ENCODE data around the gene MMP17. TPM values are rescaled to one million over a fixed set of nuclear protein-coding genes. Genes with fewer than 3 reads are reported as not detected.
"Not testable (repeated sequence)": the region's sequence is repeated elsewhere in the genome, so short reads cannot be mapped to it uniquely, and the experiment has no call there.

The MMP17 gene
- total RNA-seq, 2 donors from 2014 or later = not detected

DNA sequence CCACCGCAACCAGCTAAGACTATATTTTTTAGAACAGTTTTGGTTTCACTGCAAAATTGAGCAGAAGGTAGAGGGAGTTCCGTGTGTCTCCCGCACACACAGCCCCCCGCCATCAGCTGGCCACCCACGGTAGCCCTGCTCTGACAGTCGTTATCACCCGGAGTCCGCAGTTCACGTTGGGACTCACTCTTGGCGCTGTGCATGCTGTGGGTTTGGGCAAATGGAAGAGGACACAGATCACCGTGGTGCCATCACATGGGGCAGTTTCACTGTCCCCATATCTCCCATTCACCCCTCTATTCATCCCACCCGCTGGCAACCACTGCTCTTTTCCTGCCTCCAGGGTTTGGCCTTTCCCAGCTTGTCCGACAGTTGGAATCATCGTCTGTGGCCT, 34.4 kb downstream of the MMP17 start:
- ATAC-seq (replicated peaks in 1 of 2) (no peak), DNase-seq (no peak)
- no peaks in the 10 kb centered on the region for H3K27me3 Mint-ChIP-seq (ENCODE audit: low read depth)
- peaks cover 17% of the 10 kb centered on the region for H3K4me1 Mint-ChIP-seq (ENCODE audit: low read depth)
- H3K9me3 Mint-ChIP-seq = no peaks in the 10 kb centered on the region
- no peaks in the 10 kb centered on the region for H3K36me3 Mint-ChIP-seq (ENCODE audit: insufficient read depth in 2 of 2)
- no peak overlapping the region for H3K4me3 Mint-ChIP-seq
- H3K27ac Mint-ChIP-seq = no peak overlapping the region

DNA sequence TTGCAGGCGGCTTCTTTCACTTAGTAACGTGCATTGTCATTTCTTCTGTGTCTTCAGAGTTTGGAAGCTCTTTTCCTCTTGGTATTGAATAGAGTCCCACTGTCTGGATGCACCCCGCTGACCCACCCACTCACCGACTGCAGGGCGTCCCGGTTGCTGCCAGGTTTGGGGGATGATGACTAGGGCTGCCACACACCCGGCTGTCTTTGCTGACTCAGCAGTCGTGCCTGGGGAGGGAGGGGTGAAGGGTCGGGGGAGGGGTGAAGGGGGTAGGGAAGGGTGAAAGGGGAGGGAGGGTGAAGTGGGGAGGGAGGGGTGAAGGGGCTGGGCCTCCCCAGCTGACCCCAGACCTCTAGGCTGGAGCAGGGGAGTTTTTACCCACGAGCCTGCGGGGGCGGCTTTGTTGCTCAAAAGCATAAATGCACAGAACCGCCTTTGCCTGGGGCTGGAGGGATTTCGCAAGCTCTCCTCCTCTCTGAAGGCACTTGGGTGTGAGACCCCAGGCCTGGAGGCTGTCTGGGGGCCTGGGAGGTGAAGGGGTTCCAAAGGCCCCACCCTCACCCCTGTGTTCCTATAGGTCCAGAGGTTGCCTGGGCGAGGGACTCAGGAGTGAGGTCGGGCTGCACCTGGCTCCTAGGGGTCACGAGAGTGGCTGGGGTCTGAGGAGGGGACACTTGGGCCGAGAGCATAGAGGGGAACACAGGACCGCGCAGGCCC, 35.0 kb downstream of the MMP17 start:
- DNase-seq (no peak), ATAC-seq (replicated peaks in 1 of 2) (no peak)
- H3K4me1 Mint-ChIP-seq (ENCODE audit: low read depth) = peaks cover 17% of the 10 kb centered on the region
- H3K4me3 Mint-ChIP-seq = no peak overlapping the region
- H3K9me3 Mint-ChIP-seq = no peaks in the 10 kb centered on the region
- H3K27ac Mint-ChIP-seq = no peak overlapping the region
- H3K27me3 Mint-ChIP-seq (ENCODE audit: low read depth) = no peaks in the 10 kb centered on the region
- no peaks in the 10 kb centered on the region for H3K36me3 Mint-ChIP-seq (ENCODE audit: insufficient read depth in 2 of 2)

DNA sequence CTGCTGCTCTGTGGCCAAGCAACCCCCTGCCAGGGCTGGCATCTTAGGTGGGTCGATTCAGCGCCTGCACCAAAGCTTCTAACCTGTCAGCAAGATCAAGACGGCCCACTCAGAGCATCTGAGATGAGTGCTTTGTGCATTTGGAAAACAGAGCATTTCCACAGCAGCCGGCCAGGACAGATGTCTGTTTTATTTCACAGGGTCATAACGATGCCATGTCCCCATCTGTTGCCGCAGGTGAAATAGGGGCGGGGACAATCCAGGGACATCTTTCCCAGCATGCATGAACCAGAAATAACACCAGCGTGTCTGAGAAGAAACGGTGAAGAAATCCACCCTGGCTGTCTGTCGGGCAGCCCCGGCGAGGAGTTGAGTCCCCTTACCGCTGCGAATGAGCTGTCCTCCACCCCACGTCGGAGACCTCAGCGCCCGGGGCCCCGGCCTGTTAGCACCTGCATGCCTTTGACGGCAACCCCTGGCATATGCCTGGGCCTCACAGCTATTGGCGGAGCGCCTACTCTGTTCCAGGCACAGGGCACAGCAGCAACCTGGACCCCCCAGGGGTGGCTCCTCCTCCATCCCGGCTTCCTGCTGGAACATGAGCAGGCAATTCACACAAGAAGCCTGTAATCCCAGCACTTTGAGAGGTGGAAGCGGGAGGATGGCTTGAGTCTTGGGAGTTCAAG, 35.7 kb downstream of the MMP17 start:
- Mint-ChIP-seq H3K27ac (no peak overlapping the region), H3K9me3 (no peaks in the 10 kb centered on the region), H3K27me3 (ENCODE audit: low read depth) (no peaks in the 10 kb centered on the region), H3K4me1 (ENCODE audit: low read depth) (peaks cover 17% of the 10 kb centered on the region), H3K36me3 (ENCODE audit: insufficient read depth in 2 of 2) (no peaks in the 10 kb centered on the region), H3K4me3 (no peak overlapping the region)
- DNase-seq (no peak), ATAC-seq (replicated peaks in 1 of 2) (no peak)

DNA sequence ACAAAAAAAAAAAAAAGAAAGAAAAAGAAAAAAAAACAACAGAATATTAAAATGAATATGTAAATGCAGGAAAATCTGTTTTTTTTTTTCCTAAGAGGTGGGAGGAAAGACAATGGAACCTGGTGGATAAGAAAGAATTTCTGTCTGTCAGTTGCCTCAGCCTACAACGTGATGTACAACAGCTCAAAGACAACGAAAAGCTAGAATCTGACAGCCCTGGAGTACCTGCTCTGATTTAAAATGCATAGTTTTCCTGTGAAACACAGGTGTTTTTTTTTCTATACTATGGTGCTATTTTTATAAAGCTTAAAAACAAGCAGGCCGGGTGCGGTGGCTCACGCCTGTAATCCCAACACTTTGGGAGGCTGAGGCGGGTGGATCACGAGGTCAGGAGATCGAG, 36.3 kb downstream of the MMP17 start:
- H3K27me3 Mint-ChIP-seq (ENCODE audit: low read depth) = no peaks in the 10 kb centered on the region
- DNase-seq = no peak
- no peaks in the 10 kb centered on the region for H3K9me3 Mint-ChIP-seq
- no peak for ATAC-seq (replicated peaks in 1 of 2)
- no peaks in the 10 kb centered on the region for H3K36me3 Mint-ChIP-seq (ENCODE audit: insufficient read depth in 2 of 2)
- no peak overlapping the region for H3K4me3 Mint-ChIP-seq
- peaks cover 17% of the 10 kb centered on the region for H3K4me1 Mint-ChIP-seq (ENCODE audit: low read depth)
- H3K27ac Mint-ChIP-seq = no peak overlapping the region

DNA sequence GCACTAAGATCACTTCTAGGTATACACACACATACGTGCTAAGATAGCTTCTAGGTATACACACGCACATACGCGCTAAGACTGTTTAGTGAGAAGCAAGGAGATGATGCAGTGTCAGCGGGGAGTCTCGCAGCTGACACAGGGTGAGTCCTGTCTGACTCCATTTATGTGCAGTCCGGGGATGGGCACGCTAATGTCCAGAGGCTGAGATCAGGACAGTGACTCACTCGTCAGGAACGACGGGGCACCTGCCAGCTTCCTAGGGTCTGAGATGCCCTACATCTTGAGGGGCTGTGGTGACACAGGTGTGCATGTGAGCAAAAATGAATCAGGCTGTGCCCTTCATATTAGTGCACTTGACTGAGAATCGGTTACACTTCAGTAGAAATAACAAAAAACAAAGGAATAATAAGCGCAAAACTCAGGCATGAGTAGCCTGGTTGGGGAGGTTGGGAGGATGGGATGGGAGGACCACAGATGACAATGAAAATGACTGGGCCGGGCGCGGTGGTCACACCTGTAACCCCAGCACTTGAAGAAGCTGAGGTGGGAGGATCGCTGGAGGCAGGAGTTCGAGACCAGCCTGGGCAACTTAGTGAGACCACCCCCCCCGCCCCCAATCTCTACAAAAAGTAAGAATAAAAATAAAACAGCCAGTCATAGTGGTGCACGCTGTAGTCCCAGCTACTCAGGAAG, 37.1 kb downstream of the MMP17 start:
- Mint-ChIP-seq H3K4me1 (ENCODE audit: low read depth) (peaks cover 12% of the 10 kb centered on the region), H3K27ac (no peak overlapping the region), H3K4me3 (no peak overlapping the region), H3K9me3 (no peaks in the 10 kb centered on the region), H3K36me3 (ENCODE audit: insufficient read depth in 2 of 2) (no peaks in the 10 kb centered on the region), H3K27me3 (ENCODE audit: low read depth) (no peaks in the 10 kb centered on the region)
- no peak for ATAC-seq (replicated peaks in 1 of 2)
- no peak for DNase-seq

DNA sequence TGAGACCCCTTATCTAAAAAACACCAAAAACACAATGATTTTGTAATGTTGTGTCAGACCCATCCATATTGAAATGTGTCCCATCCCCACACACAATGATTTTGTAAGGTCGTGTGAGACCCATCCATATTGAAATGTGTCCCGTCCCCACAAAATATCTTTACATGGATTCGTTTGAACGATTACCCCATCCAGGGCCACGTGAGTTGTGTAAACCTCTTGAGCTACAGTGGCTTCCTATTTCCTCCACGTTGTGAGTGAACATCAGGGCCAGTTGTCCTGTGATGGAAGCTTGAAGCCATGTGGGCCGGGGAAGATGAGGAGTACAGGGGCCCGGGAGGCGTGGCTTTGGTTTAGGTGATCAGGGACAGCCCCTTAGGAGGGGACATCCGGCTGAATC, 39.3 kb downstream of the MMP17 start:
- no peaks in the 10 kb centered on the region for H3K27me3 Mint-ChIP-seq (ENCODE audit: low read depth)
- no peak overlapping the region for H3K4me3 Mint-ChIP-seq
- no peak overlapping the region for H3K27ac Mint-ChIP-seq
- H3K9me3 Mint-ChIP-seq = no peaks in the 10 kb centered on the region
- H3K4me1 Mint-ChIP-seq (ENCODE audit: low read depth) = no peaks in the 10 kb centered on the region
- no peaks in the 10 kb centered on the region for H3K36me3 Mint-ChIP-seq (ENCODE audit: insufficient read depth in 2 of 2)
- ATAC-seq (replicated peaks in 1 of 2) (no peak), DNase-seq (no peak)

DNA sequence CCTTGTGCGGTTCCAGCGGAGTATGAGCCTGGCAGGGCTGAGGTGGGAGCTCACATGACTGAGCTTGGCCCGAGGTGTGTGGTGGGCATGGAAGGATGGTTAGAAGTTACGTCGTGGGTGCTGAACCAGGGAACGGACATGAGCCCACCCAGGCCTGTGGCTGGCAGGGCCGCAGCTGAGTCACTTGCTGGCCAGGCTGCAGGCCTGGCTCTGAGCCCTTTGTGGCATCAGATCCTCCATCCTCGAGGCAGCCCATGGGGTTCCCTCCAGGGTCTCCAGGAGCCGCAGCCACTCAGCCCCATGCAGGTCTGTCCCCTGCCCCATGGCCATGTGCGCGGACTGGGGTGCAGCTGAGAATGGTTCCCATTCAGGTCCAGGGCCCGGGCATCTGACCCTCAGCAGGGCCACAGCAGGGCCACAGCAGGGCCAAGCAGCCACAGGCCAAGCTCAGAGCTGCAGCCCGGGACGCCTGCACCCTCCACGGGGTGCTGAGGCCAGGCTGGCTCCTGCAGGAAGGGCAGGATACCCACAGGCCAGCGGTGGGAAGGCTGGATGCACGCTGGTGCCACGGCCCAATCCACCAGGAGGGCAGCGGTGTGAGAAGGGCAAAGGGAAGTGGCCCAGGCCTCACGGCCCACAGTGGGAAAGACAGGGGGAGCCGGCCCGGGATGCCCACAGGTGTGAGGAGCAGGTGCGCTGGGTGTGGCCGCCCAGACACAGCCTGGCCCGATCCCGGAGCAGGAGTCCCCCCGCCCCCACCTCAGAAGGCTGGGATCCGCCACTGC, 39.9 kb downstream of the MMP17 start:
- Mint-ChIP-seq H3K36me3 (ENCODE audit: insufficient read depth in 2 of 2) (no peaks in the 10 kb centered on the region), H3K4me1 (ENCODE audit: low read depth) (no peaks in the 10 kb centered on the region), H3K9me3 (no peaks in the 10 kb centered on the region), H3K4me3 (no peak overlapping the region), H3K27ac (no peak overlapping the region), H3K27me3 (ENCODE audit: low read depth) (no peaks in the 10 kb centered on the region)
- ATAC-seq (replicated peaks in 1 of 2) (no peak), DNase-seq (no peak)

DNA sequence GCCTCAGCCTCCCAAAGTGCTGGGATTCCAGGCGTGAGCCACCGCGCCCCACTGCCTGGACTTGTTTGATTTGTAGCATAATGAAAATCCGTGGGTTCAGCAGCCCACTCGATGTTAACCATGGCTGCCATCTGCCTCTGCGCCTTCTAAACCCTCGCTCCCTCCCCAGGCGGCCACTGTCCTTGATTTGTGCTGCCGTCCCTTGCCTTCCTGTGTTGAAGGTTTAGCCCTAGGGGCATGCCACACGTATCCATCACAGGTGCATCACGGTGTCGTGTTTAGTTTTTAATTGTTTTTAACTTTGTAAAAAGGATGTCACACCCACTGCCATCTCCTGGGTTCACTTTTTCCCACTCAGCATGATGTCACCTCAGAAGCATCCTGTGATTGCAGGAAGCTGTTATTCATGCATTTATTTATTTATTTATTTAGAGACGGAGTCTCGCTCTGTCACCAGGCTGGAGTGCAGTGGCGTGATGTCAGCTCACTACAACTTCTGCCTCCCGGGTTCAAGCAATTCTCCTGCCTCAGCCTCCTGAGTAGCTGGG, 41.8 kb downstream of the MMP17 start:
- Mint-ChIP-seq H3K9me3 (peaks cover 0 to 2% of the 10 kb centered on the region in 2 donors), H3K36me3 (ENCODE audit: insufficient read depth in 2 of 2) (no peaks in the 10 kb centered on the region), H3K27me3 (ENCODE audit: low read depth) (no peaks in the 10 kb centered on the region), H3K27ac (no peak overlapping the region), H3K4me1 (ENCODE audit: low read depth) (no peaks in the 10 kb centered on the region), H3K4me3 (no peak overlapping the region)
- no peak for ATAC-seq (replicated peaks in 1 of 2)
- DNase-seq = no peak

DNA sequence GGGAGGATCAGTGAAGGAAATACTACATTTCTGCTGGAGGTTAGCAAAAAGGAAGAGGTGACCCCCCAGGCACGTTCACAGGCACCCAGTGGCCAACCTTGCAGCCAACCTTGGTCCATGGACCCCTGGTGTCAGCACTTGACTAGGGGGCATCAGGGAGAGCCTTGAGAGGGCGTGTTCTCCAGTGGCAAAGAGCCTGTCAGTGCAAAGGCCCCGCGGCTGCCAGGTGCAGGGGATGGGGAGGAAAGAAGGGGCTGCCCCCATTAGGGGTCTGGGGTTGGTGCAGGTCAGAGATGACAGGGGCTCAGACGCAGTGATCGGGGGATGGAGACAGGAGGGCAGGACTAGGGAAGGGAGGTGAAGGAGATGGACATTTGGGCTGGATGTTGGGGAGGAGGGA, 43.5 kb downstream of the MMP17 start:
- H3K4me1 Mint-ChIP-seq (ENCODE audit: low read depth) = no peaks in the 10 kb centered on the region
- DNase-seq (no peak), ATAC-seq (replicated peaks in 1 of 2) (no peak)
- H3K36me3 Mint-ChIP-seq (ENCODE audit: insufficient read depth in 2 of 2) = no peaks in the 10 kb centered on the region
- H3K27ac Mint-ChIP-seq = no peak overlapping the region
- H3K9me3 Mint-ChIP-seq = peaks cover 0 to 2% of the 10 kb centered on the region in 2 donors
- H3K4me3 Mint-ChIP-seq = no peak overlapping the region
- H3K27me3 Mint-ChIP-seq (ENCODE audit: low read depth) = no peaks in the 10 kb centered on the region

DNA sequence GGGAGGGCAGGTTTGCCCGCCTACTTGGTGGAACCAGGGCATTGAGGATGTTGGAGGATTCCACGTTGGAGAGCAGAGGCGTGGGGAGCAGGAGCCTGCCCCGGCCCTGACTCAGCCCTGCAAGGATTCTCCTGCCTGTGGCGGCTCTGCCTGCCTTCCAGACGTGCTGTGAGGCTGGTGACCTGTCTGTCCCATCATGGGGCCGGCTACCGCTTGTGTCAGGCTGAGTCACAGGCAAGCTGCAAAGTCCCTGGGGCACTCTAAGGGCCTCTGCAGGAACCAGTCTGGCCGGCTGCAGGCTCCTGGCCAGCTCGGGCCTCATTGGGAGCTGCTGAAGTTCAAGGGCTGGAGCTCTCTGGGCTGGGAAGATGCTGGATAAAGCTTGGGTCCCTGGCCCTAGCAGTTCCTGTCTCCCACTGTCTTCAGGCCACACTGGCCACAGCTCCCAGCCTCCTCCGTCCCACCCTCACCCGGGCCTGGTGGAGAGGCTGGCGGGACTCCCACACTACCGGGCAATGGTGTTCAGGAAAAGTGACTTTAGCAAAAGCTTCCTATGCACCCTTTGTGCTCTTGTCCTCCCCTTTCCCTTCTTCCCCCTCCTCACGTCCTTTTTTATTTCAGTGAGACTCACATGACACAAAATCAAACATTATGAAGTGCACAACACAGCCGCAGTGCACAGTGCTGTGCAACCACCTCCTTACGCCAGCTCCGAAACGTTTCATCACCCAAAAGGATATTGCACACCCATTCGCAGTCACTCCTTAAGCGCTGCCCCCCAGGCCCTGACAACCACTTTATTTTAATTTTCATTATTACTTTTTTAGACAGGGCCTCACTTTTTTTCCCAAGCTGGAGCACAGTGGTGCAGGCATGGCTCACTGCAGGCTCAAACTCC, 44.2 kb downstream of the MMP17 start:
- no peak overlapping the region for H3K27ac Mint-ChIP-seq
- peaks cover 0 to 2% of the 10 kb centered on the region in 2 donors for H3K9me3 Mint-ChIP-seq
- no peaks in the 10 kb centered on the region for H3K36me3 Mint-ChIP-seq (ENCODE audit: insufficient read depth in 2 of 2)
- DNase-seq (no peak), ATAC-seq (replicated peaks in 1 of 2) (no peak)
- H3K27me3 Mint-ChIP-seq (ENCODE audit: low read depth) = no peaks in the 10 kb centered on the region
- no peak overlapping the region for H3K4me3 Mint-ChIP-seq
- H3K4me1 Mint-ChIP-seq (ENCODE audit: low read depth) = no peaks in the 10 kb centered on the region

DNA sequence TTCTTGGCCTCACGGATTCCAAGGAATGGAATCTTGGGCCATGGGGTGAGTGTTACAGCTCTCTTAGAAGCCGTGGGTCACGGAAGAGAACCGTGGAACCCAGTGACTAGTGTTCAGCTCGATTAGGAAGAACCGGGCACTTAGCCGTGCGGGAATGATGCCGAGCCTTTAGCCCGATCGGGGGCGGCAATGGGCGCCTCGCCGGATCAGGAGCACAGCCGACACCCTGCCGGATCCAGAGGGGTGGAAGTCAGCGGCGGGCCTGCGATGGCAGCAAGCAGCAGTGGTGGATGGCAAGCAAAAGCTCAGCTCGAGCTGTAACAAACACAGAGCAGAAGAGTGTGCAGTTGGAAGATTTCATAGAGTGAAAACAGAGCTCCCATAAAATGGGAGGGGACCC, 45.1 kb downstream of the MMP17 start:
- Mint-ChIP-seq H3K27ac (no peak overlapping the region), H3K4me3 (no peak overlapping the region), H3K9me3 (peaks cover 0 to 2% of the 10 kb centered on the region in 2 donors), H3K27me3 (ENCODE audit: low read depth) (no peaks in the 10 kb centered on the region), H3K36me3 (ENCODE audit: insufficient read depth in 2 of 2) (no peaks in the 10 kb centered on the region), H3K4me1 (ENCODE audit: low read depth) (no peaks in the 10 kb centered on the region)
- no peak for DNase-seq
- ATAC-seq (replicated peaks in 1 of 2) = no peak

DNA sequence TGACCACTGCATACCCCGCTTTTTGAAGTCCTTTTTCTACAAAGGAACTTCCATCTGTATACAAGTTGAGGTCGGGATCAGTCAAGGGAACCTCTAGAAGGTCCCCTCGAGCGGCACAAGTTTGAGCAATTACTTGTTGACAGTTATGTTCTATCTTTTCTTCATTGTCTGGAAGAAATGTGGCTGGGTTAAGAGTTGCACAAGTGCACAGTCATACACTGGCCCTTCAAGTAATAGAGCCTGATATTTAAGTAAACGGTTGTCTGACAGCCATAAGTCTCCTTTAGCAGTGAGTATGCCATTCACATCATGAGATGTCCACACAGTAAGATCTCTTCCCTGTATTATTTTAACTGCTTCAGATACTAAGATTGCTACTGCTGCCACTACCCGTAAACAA, 46.8 kb downstream of the MMP17 start:
- not testable (repeated sequence) for H3K27me3 Mint-ChIP-seq (ENCODE audit: low read depth); H3K4me1 Mint-ChIP-seq (ENCODE audit: low read depth); DNase-seq; H3K36me3 Mint-ChIP-seq (ENCODE audit: insufficient read depth in 2 of 2); H3K27ac Mint-ChIP-seq; H3K4me3 Mint-ChIP-seq; ATAC-seq (replicated peaks in 1 of 2); H3K9me3 Mint-ChIP-seq

Measured in activated T-cell treated with anti-CD3 and anti-CD28 coated beads, Interleukin-2, amount 50 U/mL, for 72 hours (primary cell).